CD4-positive, alpha-beta T cell treated with Interleukin-17A for 1 hour (primary cell): ENCODE results near the gene KDM4B.

Experiments used
- DNase-seq: peaks from one replicate; pipeline ENCODE4 v3.0.0-alpha.2; 2020

Gene KDM4B

GRCh38 chr19:4986056-4986455, 17.1 kb downstream of the KDM4B start:
- DNase-seq, result no peak

- DNase-seq, result no peak
Measured at GRCh38 chr19:4986471-4986891, 17.6 kb downstream of the KDM4B start.

GRCh38 chr19:4987256-4987655, 18.3 kb downstream of the KDM4B start:
- no peak for DNase-seq

GRCh38 chr19:4987692-4988370, 18.9 kb downstream of the KDM4B start:
- DNase-seq, result no peak

GRCh38 chr19:4988770-4989251, 19.9 kb downstream of the KDM4B start:
- no peak for DNase-seq

- DNase-seq, result no peak
Measured at GRCh38 chr19:4990306-4990705, 21.4 kb downstream of the KDM4B start.

GRCh38 chr19:4991538-4991937, 22.6 kb downstream of the KDM4B start:
- DNase-seq, result no peak

GRCh38 chr19:4991996-4992698, 23.2 kb downstream of the KDM4B start:
- no peak for DNase-seq

- DNase-seq, result no peak
Measured at GRCh38 chr19:4993683-4994082, 24.8 kb downstream of the KDM4B start.

GRCh38 chr19:4996701-4997100, 27.8 kb downstream of the KDM4B start:
- no peak for DNase-seq

- no peak for DNase-seq
Measured at GRCh38 chr19:4997297-4997696, 28.4 kb downstream of the KDM4B start.

- no peak for DNase-seq
Measured at GRCh38 chr19:5000120-5000611, 31.3 kb downstream of the KDM4B start.

GRCh38 chr19:5001615-5002014, 32.7 kb downstream of the KDM4B start:
- DNase-seq, result peak; percentile 32

GRCh38 chr19:5002143-5002542, 33.2 kb downstream of the KDM4B start:
- no peak for DNase-seq

GRCh38 chr19:5003781-5004180, 34.9 kb downstream of the KDM4B start:
- no peak for DNase-seq

- DNase-seq, result no peak
Measured at GRCh38 chr19:5005096-5005495, 36.2 kb downstream of the KDM4B start.

- DNase-seq, result no peak
Measured at GRCh38 chr19:5006201-5006600, 37.3 kb downstream of the KDM4B start.

GRCh38 chr19:5006821-5007220, 37.9 kb downstream of the KDM4B start:
- no peak for DNase-seq

GRCh38 chr19:5011476-5012238, 42.7 kb downstream of the KDM4B start:
- DNase-seq, result no peak

GRCh38 chr19:5012688-5013457, 44.0 kb downstream of the KDM4B start:
- DNase-seq, result no peak

- no peak for DNase-seq
Measured at GRCh38 chr19:5013761-5014160, 44.8 kb downstream of the KDM4B start.

- no peak for DNase-seq
Measured at GRCh38 chr19:5014941-5015340, 46.0 kb downstream of the KDM4B start.

- no peak for DNase-seq
Measured at GRCh38 chr19:5016268-5016667, 47.4 kb downstream of the KDM4B start.
